Trophoblast cell (in vitro differentiated cells and primary cell): ENCODE results near the gene RBM44.

Experiments
- DNase-seq, 2 donors: peaks; one replicate each; pipeline ENCODE4 v3.0.0-alpha.2; 2016
- H2AFZ ChIP-seq: 2 replicates; pipeline ENCODE4 v1.6.1; 2013; ENCODE audit warnings: low read length, moderate library complexity, mild to moderate bottlenecking; ENCODE audit not compliant: insufficient read depth, poor library complexity
- H2AK5ac ChIP-seq: 2 replicates; pipeline ENCODE4 v1.6.1; 2013; ENCODE audit warnings: mild to moderate bottlenecking, low read length
- H2BK120ac ChIP-seq: 2 replicates; pipeline ENCODE4 v1.6.1; 2013; ENCODE audit warnings: low read length, mild to moderate bottlenecking, moderate library complexity; ENCODE audit not compliant: insufficient read depth, poor library complexity
- H2BK12ac ChIP-seq: 2 replicates; pipeline ENCODE4 v1.6.1; 2013; ENCODE audit warnings: mild to moderate bottlenecking, low read length, moderate library complexity
- H2BK5ac ChIP-seq: 2 replicates; pipeline ENCODE4 v1.6.1; 2013; ENCODE audit warnings: low read length, low read depth, moderate library complexity, mild to moderate bottlenecking; ENCODE audit not compliant: poor library complexity
- H3K14ac ChIP-seq: 2 replicates; pipeline ENCODE4 v1.6.1; 2013; ENCODE audit warnings: mild to moderate bottlenecking, low read length
- H3K18ac ChIP-seq: 2 replicates; pipeline ENCODE4 v1.6.1; 2013; ENCODE audit warnings: mild to moderate bottlenecking, low read length
- H3K23ac ChIP-seq: 2 replicates; pipeline ENCODE4 v1.6.1; 2013; ENCODE audit warnings: low read length
- H3K27ac ChIP-seq: 2 replicates; pipeline ENCODE4 v1.5.1; 2013; ENCODE audit warnings: low read depth, mild to moderate bottlenecking, inconsistent platforms, low read length, moderate library complexity
- H3K27me3 ChIP-seq: 2 replicates; pipeline ENCODE4 v1.6.1; 2013; ENCODE audit warnings: inconsistent platforms, mild to moderate bottlenecking, low read length, moderate library complexity; ENCODE audit not compliant: insufficient read depth
- H3K36me3 ChIP-seq, 2 experiments: 1 replicate in 1 of 2; 2 replicates in 1 of 2; pipeline ENCODE4 v1.6.1; 2013; ENCODE audit warnings: low read length in 2 of 2, mild to moderate bottlenecking in 2 of 2, moderate library complexity in 1 of 2; ENCODE audit not compliant: insufficient read depth in 2 of 2, control insufficient read depth in 1 of 2
- H3K4ac ChIP-seq: 2 replicates; pipeline ENCODE4 v1.6.1; 2013; ENCODE audit warnings: low read depth, mild to moderate bottlenecking, low read length, moderate library complexity
- H3K4me1 ChIP-seq, 2 experiments: 1 replicate in 1 of 2; 2 replicates in 1 of 2; pipeline ENCODE4 v1.6.1; 2013; ENCODE audit warnings: low read length in 2 of 2, mild to moderate bottlenecking in 2 of 2, moderate library complexity in 1 of 2; ENCODE audit not compliant: insufficient read depth in 2 of 2, control insufficient read depth in 1 of 2
- H3K4me2 ChIP-seq: 2 replicates; pipeline ENCODE4 v1.6.1; 2013; ENCODE audit warnings: inconsistent platforms, mild to moderate bottlenecking, low read length, moderate library complexity
- H3K4me3 ChIP-seq: 2 replicates; pipeline ENCODE4 v1.5.1; 2013; ENCODE audit warnings: mild to moderate bottlenecking, low read depth, low read length, inconsistent platforms
- H3K79me1 ChIP-seq: one replicate; pipeline ENCODE4 v1.6.1; 2013; ENCODE audit warnings: low read length
- H3K79me2 ChIP-seq: 2 replicates; pipeline ENCODE4 v1.6.1; 2013; ENCODE audit warnings: low read length, mild to moderate bottlenecking; ENCODE audit not compliant: control insufficient read depth, insufficient read depth, poor library complexity
- H3K9ac ChIP-seq: 2 replicates; pipeline ENCODE4 v1.6.1; 2013; ENCODE audit warnings: mild to moderate bottlenecking, low read length
- H3K9me3 ChIP-seq: 2 replicates; pipeline ENCODE4 v1.6.1; 2013; ENCODE audit warnings: low read depth, mild to moderate bottlenecking, control low read depth, inconsistent platforms, low read length; ENCODE audit not compliant: insufficient read depth
- H4K12ac ChIP-seq: 2 replicates; pipeline ENCODE4 v1.6.1; 2013; ENCODE audit warnings: low read depth, mild to moderate bottlenecking, low read length, moderate library complexity
- H4K8ac ChIP-seq: 2 replicates; pipeline ENCODE4 v1.6.1; 2013; ENCODE audit warnings: low read depth, mild to moderate bottlenecking, low read length, moderate library complexity
- H4K91ac ChIP-seq: one replicate; pipeline ENCODE4 v1.6.1; 2013; ENCODE audit warnings: low read depth, mild to moderate bottlenecking, low read length, moderate library complexity
- WGBS: extraction: QIAGEN DNeasy Blood & Tissue Kit; methylation state at CpG from one replicate; pipeline ENCODE4 v1.1.7; 2013; ENCODE audit warnings: missing lambda C conversion rate; ENCODE audit not compliant: insufficient read length, insufficient coverage; ENCODE audit errors: extremely low coverage; 5-methylcytosine and 5-hydroxymethylcytosine counted together

Gene RBM44

GRCh38 chr2:237884681-237885080 is 86.1 kb downstream of the RBM44 start:
- Histone ChIP-seq H2BK5ac (no peak overlapping the region), H3K9me3 (no peaks in the 10 kb centered on the region), H3K4me1 (peaks cover 27 to 28% of the 10 kb centered on the region in 2 experiments), H3K9ac (no peak overlapping the region), H3K79me2 (no peaks in the 10 kb centered on the region), H2BK12ac (peak overlapping the region; percentile 11), H4K8ac (peak overlapping the region; percentile 3), H2AFZ (no peak overlapping the region), H3K79me1 (peaks cover 19% of the 10 kb centered on the region), H3K4me3 (no peak overlapping the region), H3K27me3 (no peaks in the 10 kb centered on the region), H3K4ac (no peak overlapping the region), H4K12ac (no peak overlapping the region), H4K91ac (peak overlapping the region; percentile 84), H3K4me2 (no peak overlapping the region), H3K14ac (peak overlapping the region; percentile 9), H2AK5ac (peak overlapping the region; percentile 1), H2BK120ac (peak overlapping the region; percentile 7), H3K23ac (no peak overlapping the region), H3K27ac (no peak overlapping the region), H3K36me3 (peaks cover 0 to 2% of the 10 kb centered on the region in 2 experiments), H3K18ac (peak overlapping the region; percentile 13)
- WGBS: no CpG with 5 or more reads among the region's 13 CpGs
- DNase-seq: no peak

GRCh38 chr2:237885111-237885930 is 86.7 kb downstream of the RBM44 start:
- peak overlapping the region; percentile 58 for H3K14ac ChIP-seq
- H4K12ac ChIP-seq: no peak overlapping the region
- no peak for DNase-seq
- H2AK5ac ChIP-seq: peak overlapping the region; percentile 85
- H2AFZ ChIP-seq: no peak overlapping the region
- peak overlapping the region; percentile 81 for H3K27ac ChIP-seq
- WGBS: no CpG with 5 or more reads among the region's 27 CpGs
- H2BK12ac ChIP-seq: peak overlapping the region; percentile 53
- H2BK5ac ChIP-seq: peak overlapping the region; percentile 23
- peak overlapping the region; percentile 5 for H3K4me2 ChIP-seq
- peaks cover 0 to 2% of the 10 kb centered on the region in 2 experiments for H3K36me3 ChIP-seq
- H3K79me1 ChIP-seq: peaks cover 19% of the 10 kb centered on the region
- H2BK120ac ChIP-seq: peak overlapping the region; percentile 77
- no peak overlapping the region for H3K23ac ChIP-seq
- no peaks in the 10 kb centered on the region for H3K9me3 ChIP-seq
- peak overlapping the region; percentile 16 for H3K4ac ChIP-seq
- peak overlapping the region; percentile 40 for H4K8ac ChIP-seq
- H3K27me3 ChIP-seq: no peaks in the 10 kb centered on the region
- H3K18ac ChIP-seq: peak overlapping the region; percentile 24
- H3K9ac ChIP-seq: no peak overlapping the region
- H4K91ac ChIP-seq: peak overlapping the region; percentile 84
- no peaks in the 10 kb centered on the region for H3K79me2 ChIP-seq
- no peak overlapping the region for H3K4me3 ChIP-seq
- peaks cover 27 to 28% of the 10 kb centered on the region in 2 experiments for H3K4me1 ChIP-seq

GRCh38 chr2:237885931-237886684 is 87.5 kb downstream of the RBM44 start:
- WGBS: no CpG with 5 or more reads among the region's 26 CpGs
- H3K36me3 ChIP-seq: peaks cover 0 to 2% of the 10 kb centered on the region in 2 experiments
- peak overlapping the region; percentile 5 for H3K4me2 ChIP-seq
- H3K9ac ChIP-seq: no peak overlapping the region
- H3K4me1 ChIP-seq: peaks cover 27 to 28% of the 10 kb centered on the region in 2 experiments
- DNase-seq: no peak
- H3K18ac ChIP-seq: peak overlapping the region; percentile 94
- H3K14ac ChIP-seq: peak overlapping the region; percentile 85
- H3K4me3 ChIP-seq: no peak overlapping the region
- peak overlapping the region; percentile 72 for H2BK12ac ChIP-seq
- peak overlapping the region; percentile 97 for H4K91ac ChIP-seq
- no peaks in the 10 kb centered on the region for H3K27me3 ChIP-seq
- no peaks in the 10 kb centered on the region for H3K9me3 ChIP-seq
- peak overlapping the region; percentile 76 for H3K4ac ChIP-seq
- H3K79me2 ChIP-seq: no peaks in the 10 kb centered on the region
- H3K27ac ChIP-seq: peak overlapping the region; percentile 81
- peak overlapping the region; percentile 72 for H2AFZ ChIP-seq
- peak overlapping the region; percentile 13 for H4K12ac ChIP-seq
- peak overlapping the region; percentile 84 for H2BK120ac ChIP-seq
- peaks cover 19% of the 10 kb centered on the region for H3K79me1 ChIP-seq
- H2AK5ac ChIP-seq: peak overlapping the region; percentile 76
- peak overlapping the region; percentile 89 for H2BK5ac ChIP-seq
- no peak overlapping the region for H3K23ac ChIP-seq
- H4K8ac ChIP-seq: peak overlapping the region; percentile 72

GRCh38 chr2:237886685-237887481 is 88.3 kb downstream of the RBM44 start:
- Histone ChIP-seq H3K9me3 (no peaks in the 10 kb centered on the region), H3K23ac (no peak overlapping the region), H3K9ac (no peak overlapping the region), H2AK5ac (peak overlapping the region; percentile 59), H3K14ac (peak overlapping the region; percentile 63), H3K4ac (peak overlapping the region; percentile 25), H3K27me3 (no peaks in the 10 kb centered on the region), H3K18ac (peak overlapping the region; percentile 94), H2BK12ac (peak overlapping the region; percentile 72), H3K27ac (peak overlapping the region; percentile 81), H4K12ac (no peak overlapping the region), H3K36me3 (no peaks in the 10 kb centered on the region), H4K8ac (peak overlapping the region; percentile 57), H3K79me2 (no peaks in the 10 kb centered on the region), H2BK5ac (peak overlapping the region; percentile 89), H4K91ac (peak overlapping the region; percentile 97), H2BK120ac (peak overlapping the region; percentile 84), H3K4me3 (no peak overlapping the region), H2AFZ (no peak overlapping the region), H3K4me2 (peak overlapping the region; percentile 5), H3K4me1 (peaks cover 27 to 28% of the 10 kb centered on the region in 2 experiments), H3K79me1 (peaks cover 19% of the 10 kb centered on the region)
- no CpG with 5 or more reads among the region's 23 CpGs for WGBS
- no peak for DNase-seq
